CD4-positive, alpha-beta T cell (primary cell): Measurements from ENCODE around the gene WDR89. TPM values are rescaled to one million over a fixed set of nuclear protein-coding genes. Genes with fewer than 3 reads are reported as not detected.
"Not testable (repeated sequence)": the region's sequence is repeated elsewhere in the genome, so short reads cannot be mapped to it uniquely, and the experiment has no call there.

Experiments used
- ATAC-seq: fragments of 200-7000 bp; cut with Tn5 transposase; one replicate; pipeline ENCODE4 v1.10.0; 2022; ENCODE audit warnings: mild to moderate bottlenecking; ENCODE audit not compliant: poor library complexity
- CTCF ChIA-PET: fragments of 350-600 bp; sonication (Branson Sonifier 250); formaldehyde crosslinking; loops from one replicate; lab custom pipeline; 2021; ENCODE audit warnings: antibody characterized with exemption, inconsistent platforms; lab: Charles Lee
- POLR2A ChIA-PET: fragments of 350-600 bp; sonication (Branson Sonifier 250); formaldehyde crosslinking; loops from one replicate; lab custom pipeline; 2021; ENCODE audit warnings: antibody characterized with exemption, inconsistent platforms; lab: Charles Lee
- DNase-seq, 14 experiments: peaks; one replicate each; pipeline ENCODE4 v3.0.0-alpha.2; 2013 to 2020; ENCODE audit warnings: mixed read lengths in 2 of 14
- H3K27ac ChIP-seq, 2 donors: one replicate each; pipeline versions ENCODE4 v1.5.1 to v1.7.0; 2013; ENCODE audit warnings: low read length in 2 of 2, low read depth in 1 of 2, mild to moderate bottlenecking in 1 of 2
- H3K27me3 ChIP-seq, 2 experiments: 1 replicate in 1 of 2; 2 replicates in 1 of 2; pipeline versions ENCODE4 v1.6.1 to v1.7.0; 2013; ENCODE audit warnings: low read length in 2 of 2, control low read depth in 1 of 2, mild to moderate bottlenecking in 1 of 2, moderate library complexity in 1 of 2; ENCODE audit not compliant: insufficient read depth in 2 of 2, control insufficient read depth in 1 of 2
- H3K36me3 ChIP-seq: one replicate; pipeline ENCODE4 v1.6.1; 2013; ENCODE audit warnings: low read length, control low read depth; ENCODE audit not compliant: insufficient read depth
- H3K4me1 ChIP-seq: one replicate; pipeline ENCODE4 v1.6.1; 2013; ENCODE audit warnings: low read length, control low read depth; ENCODE audit not compliant: insufficient read depth
- H3K4me3 ChIP-seq: one replicate; pipeline ENCODE4 v1.5.1; 2013; ENCODE audit warnings: mild to moderate bottlenecking, low read length, moderate library complexity
- H3K9me3 ChIP-seq, 2 experiments: 1 replicate in 1 of 2; 2 replicates in 1 of 2; pipeline versions ENCODE4 v1.6.1 to v1.7.0; 2013; ENCODE audit warnings: low read length in 2 of 2, mild to moderate bottlenecking in 2 of 2, control low read depth in 1 of 2, moderate library complexity in 1 of 2; ENCODE audit not compliant: control insufficient read depth in 1 of 2, insufficient read depth in 1 of 2
- H3K27ac Mint-ChIP-seq: one replicate; pipeline ENCODE4 v1.8.0; 2020; ENCODE audit warnings: mixed read lengths
- H3K27me3 Mint-ChIP-seq: one replicate; pipeline ENCODE4 v1.8.0; 2021; ENCODE audit warnings: mixed read lengths
- H3K36me3 Mint-ChIP-seq: one replicate; pipeline ENCODE4 v1.8.0; 2021; ENCODE audit warnings: low read depth, mixed read lengths
- H3K4me1 Mint-ChIP-seq: one replicate; pipeline ENCODE4 v1.8.0; 2021; ENCODE audit warnings: low read depth, mixed read lengths
- H3K4me3 Mint-ChIP-seq: one replicate; pipeline ENCODE4 v1.8.0; 2020; ENCODE audit warnings: mild to moderate bottlenecking, mixed read lengths
- H3K9me3 Mint-ChIP-seq: one replicate; pipeline ENCODE4 v1.8.0; 2020; ENCODE audit warnings: mixed read lengths
- CTCF ChIP-seq: fragments of 200-600 bp; IDR thresholded peaks from one replicate; pipeline ENCODE4 v1.8.0; 2022; ENCODE audit warnings: antibody characterized with exemption, mild to moderate bottlenecking
- intact Hi-C, 2 experiments: fragments of 100-400 bp; cut with DNase I in 1 of 2; cut with micrococcal nuclease in 1 of 2; formaldehyde crosslinking; loops; one replicate each; pipeline versions ENCODE4 v1.15.1 to v1.9.0; 2023 to 2025; cut with DNase I, micrococcal nuclease
- total RNA-seq, 174 experiments: library from RNA in 2 of 174; stranded (reverse) in 2 of 174; gene quantifications; one replicate each; pipeline ENCODE4 v1.2.3 and lab custom pipeline; 2021 to 2026

Gene WDR89
- total RNA-seq, 2 experiments from 2014 or later = 12.4 to 13.4 TPM

DNA sequence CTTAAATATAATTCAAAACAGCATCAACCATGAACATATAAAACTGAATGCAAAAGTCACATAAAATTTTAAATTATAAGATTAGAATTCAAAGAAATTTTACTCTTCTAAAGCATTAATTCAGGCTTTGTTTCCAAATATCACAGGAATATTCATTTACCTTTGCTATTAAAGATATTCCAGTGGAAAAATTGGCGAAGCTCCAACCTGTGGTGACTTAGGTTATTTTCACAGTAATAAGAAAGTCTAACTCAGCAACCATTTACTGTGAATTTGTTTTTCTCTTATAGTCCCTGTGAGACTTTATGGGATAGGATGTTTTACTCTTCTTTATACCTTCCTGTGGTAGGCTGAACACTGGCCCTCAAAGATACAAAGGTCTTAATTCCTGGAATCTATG is 3.2 kb downstream of the WDR89 start:
- POLR2A ChIA-PET = interaction anchor here (2.1 kb wide), 1 partner anchor 90 kb away, joined by 6 read pairs; no protein-coding TSS in a partner anchor

DNA sequence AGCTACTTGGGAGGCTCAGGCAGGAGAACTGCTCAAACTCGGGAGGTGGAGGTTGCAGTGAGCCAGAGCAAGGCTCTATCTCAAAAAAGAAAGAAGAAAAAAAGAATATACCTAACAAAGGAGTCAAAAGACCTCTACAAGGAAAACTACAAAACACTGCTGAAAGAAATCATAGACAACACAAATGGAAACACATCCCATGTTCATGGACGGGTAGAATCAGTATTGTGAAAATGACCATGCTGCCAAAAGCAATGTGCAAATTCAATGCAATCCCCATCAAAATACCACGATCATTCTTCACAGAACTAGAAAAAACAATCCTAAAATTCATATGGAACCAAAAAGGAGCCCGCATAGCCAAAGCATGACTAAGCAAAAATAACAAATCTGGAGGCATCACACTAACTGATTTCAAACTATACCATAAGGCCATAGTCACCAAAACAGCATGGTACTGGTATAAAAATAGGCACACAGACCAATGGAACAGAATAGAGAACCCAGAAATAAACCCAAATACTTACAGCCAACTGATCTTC is 5.5 kb downstream of the WDR89 start:
- peak overlapping the region; percentile 41 for H3K27ac Mint-ChIP-seq
- H3K27ac ChIP-seq, ATAC-seq, H3K4me3 Mint-ChIP-seq, H3K27me3 ChIP-seq, H3K4me3 ChIP-seq, POLR2A ChIA-PET, H3K9me3 ChIP-seq, H3K27me3 Mint-ChIP-seq, DNase-seq, intact Hi-C loops, H3K36me3 ChIP-seq: not testable (repeated sequence)
- H3K9me3 Mint-ChIP-seq = peaks cover 17% of the 10 kb centered on the region
- CTCF ChIA-PET = interaction anchor here (3.3 kb wide), 1 partner anchor 134 kb away, joined by 17 read pairs; no protein-coding TSS in a partner anchor
- H3K4me1 Mint-ChIP-seq = peaks cover 69% of the 10 kb centered on the region
- peaks cover 20% of the 10 kb centered on the region for H3K4me1 ChIP-seq
- peaks cover 50% of the 10 kb centered on the region for H3K36me3 Mint-ChIP-seq

More for the DNA sequence above, 3.2 kb downstream of the WDR89 start:
- Histone ChIP-seq H3K4me1 (peaks cover 23% of the 10 kb centered on the region), H3K27ac (peak overlapping the region in 1 of 2 donors; percentile 29), H3K36me3 (peaks cover 5% of the 10 kb centered on the region), H3K9me3 (peaks cover 0 to 4% of the 10 kb centered on the region in 2 experiments), H3K4me3 (no peak overlapping the region), H3K27me3 (no peaks in the 10 kb centered on the region)
- Mint-ChIP-seq H3K9me3 (peaks cover 17% of the 10 kb centered on the region), H3K27ac (peak overlapping the region; percentile 53), H3K27me3 (no peaks in the 10 kb centered on the region), H3K36me3 (peaks cover 58% of the 10 kb centered on the region), H3K4me1 (peaks cover 62% of the 10 kb centered on the region), H3K4me3 (peak overlapping the region; percentile 36)
- TF ChIP-seq CTCF = no peak
- DNase-seq (no peak), ATAC-seq (no peak)
- CTCF ChIA-PET = no interaction called here
- intact Hi-C loops = no loop called here

DNA sequence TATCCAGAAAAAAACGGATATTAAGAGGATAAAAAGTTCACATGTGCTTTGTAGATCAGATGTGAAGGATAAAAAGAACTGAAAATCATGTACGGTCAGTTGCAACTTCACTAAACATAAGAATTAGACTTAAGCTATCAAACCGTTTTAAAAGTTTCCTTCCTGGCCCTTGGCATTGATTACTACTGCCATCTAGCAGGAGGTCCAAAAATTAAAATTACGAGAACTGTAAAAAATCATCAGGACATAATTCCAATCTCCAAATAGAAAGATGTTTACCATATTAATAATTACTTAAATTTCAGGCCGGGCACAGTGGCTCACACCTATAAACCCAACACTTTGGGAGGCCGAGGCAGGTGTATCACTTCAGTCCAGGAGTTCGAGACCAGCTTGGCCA is 7.9 kb downstream of the WDR89 start:
- Histone ChIP-seq H3K4me3 (no peak overlapping the region), H3K27ac (no peak overlapping the region), H3K27me3 (no peaks in the 10 kb centered on the region), H3K4me1 (peaks cover 3% of the 10 kb centered on the region), H3K9me3 (peaks cover 0 to 4% of the 10 kb centered on the region in 2 experiments), H3K36me3 (peaks cover 6% of the 10 kb centered on the region)
- peaks cover 62% of the 10 kb centered on the region for H3K4me1 Mint-ChIP-seq
- no peak for DNase-seq
- H3K4me3 Mint-ChIP-seq = no peak overlapping the region
- TF ChIP-seq CTCF = no peak
- intact Hi-C loops = loop anchor here (1.0 to 2.0 kb wide), 2 partner anchors 93 to 136 kb away; no protein-coding TSS in a partner anchor
- ATAC-seq = no peak
- H3K9me3 Mint-ChIP-seq = peaks cover 17% of the 10 kb centered on the region
- no peaks in the 10 kb centered on the region for H3K27me3 Mint-ChIP-seq
- POLR2A ChIA-PET = interaction anchor here (1.5 to 3.6 kb wide), 3 partner anchors 8 to 136 kb away, joined by 7 to 22 read pairs (median 10); partner anchors contain the start of gene WDR89
- CTCF ChIA-PET = interaction anchor here (0.7 to 3.3 kb wide), 6 partner anchors 8 to 136 kb away, joined by 3 to 17 read pairs (median 4); partner anchors contain the start of gene WDR89
- peaks cover 47% of the 10 kb centered on the region for H3K36me3 Mint-ChIP-seq
- no peak overlapping the region for H3K27ac Mint-ChIP-seq
